ENCODE data around the gene CCDC116. TPM values are rescaled to one million over a fixed set of nuclear protein-coding genes. Genes with fewer than 3 reads are reported as not detected.

Gene CCDC116
- total and polyA plus RNA-seq, 2 experiments from 2014 or later: 0.14 TPM; not detected in 1

- Mint-ChIP-seq H3K27me3 (ENCODE audit: insufficient read depth, low read depth, poor library complexity) (peaks cover 19% of the 10 kb centered on the region), H3K4me3 (no peak overlapping the region), H3K9me3 (peaks cover 5% of the 10 kb centered on the region; the same call in 1 of the 3 replicates), H3K36me3 (ENCODE audit: low read depth) (no peaks in the 10 kb centered on the region), H3K27ac (no peak overlapping the region), H3K4me1 (no peaks in the 10 kb centered on the region)
- TF ChIP-seq EZH2 (IDR thresholded peaks at IDR 0.05; ENCODE audit: low read depth, unreplicated experiment): no peak
- TF ChIP-seq ETS1 (IDR thresholded peaks at IDR 0.05): no peak
- no peak for TF ChIP-seq NANOG (IDR thresholded peaks at IDR 0.05; ENCODE audit: borderline replicate concordance)
- TF ChIP-seq ZNF462 (CRISPR knock-in tag; IDR thresholded peaks at IDR 0.05): no peak
- TF ChIP-seq, protein P1, sequence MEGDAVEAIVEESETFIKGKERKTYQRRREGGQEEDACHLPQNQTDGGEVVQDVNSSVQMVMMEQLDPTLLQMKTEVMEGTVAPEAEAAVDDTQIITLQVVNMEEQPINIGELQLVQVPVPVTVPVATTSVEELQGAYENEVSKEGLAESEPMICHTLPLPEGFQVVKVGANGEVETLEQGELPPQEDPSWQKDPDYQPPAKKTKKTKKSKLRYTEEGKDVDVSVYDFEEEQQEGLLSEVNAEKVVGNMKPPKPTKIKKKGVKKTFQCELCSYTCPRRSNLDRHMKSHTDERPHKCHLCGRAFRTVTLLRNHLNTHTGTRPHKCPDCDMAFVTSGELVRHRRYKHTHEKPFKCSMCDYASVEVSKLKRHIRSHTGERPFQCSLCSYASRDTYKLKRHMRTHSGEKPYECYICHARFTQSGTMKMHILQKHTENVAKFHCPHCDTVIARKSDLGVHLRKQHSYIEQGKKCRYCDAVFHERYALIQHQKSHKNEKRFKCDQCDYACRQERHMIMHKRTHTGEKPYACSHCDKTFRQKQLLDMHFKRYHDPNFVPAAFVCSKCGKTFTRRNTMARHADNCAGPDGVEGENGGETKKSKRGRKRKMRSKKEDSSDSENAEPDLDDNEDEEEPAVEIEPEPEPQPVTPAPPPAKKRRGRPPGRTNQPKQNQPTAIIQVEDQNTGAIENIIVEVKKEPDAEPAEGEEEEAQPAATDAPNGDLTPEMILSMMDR (conservative IDR thresholded peaks at IDR 0.05; ENCODE audit: low read depth in 2 of 2): no peak
- TF ChIP-seq EZH2phosphoT487 (IDR thresholded peaks at IDR 0.05; ENCODE audit: unreplicated experiment): no peak
- TF ChIP-seq ZNF114 (CRISPR knock-in tag; IDR thresholded peaks at IDR 0.05): no peak
- no peak for TF ChIP-seq ZNF331 (CRISPR knock-in tag; IDR thresholded peaks at IDR 0.05; ENCODE audit: low read depth)
- TF ChIP-seq STAT1 (IDR thresholded peaks at IDR 0.05; ENCODE audit: unreplicated experiment): no peak
- no peak for TF ChIP-seq POLR2AphosphoS5 (IDR thresholded peaks at IDR 0.05; ENCODE audit: low read depth)
- no peak for TF ChIP-seq REST (IDR thresholded peaks at IDR 0.05; ENCODE audit: unreplicated experiment)
- Histone ChIP-seq H3K27me3 (ENCODE audit: insufficient read depth) (no peaks in the 10 kb centered on the region), H2AFZ (no peak overlapping the region), H3K36me3 (ENCODE audit: insufficient read depth) (no peaks in the 10 kb centered on the region), H3K79me2 (replicated peaks; ENCODE audit: insufficient read depth) (no peaks in the 10 kb centered on the region), H3K4me3 (no peak overlapping the region), H3F3A (replicated peaks; ENCODE audit: low read depth) (no peaks in the 10 kb centered on the region), H3K4me2 (no peak overlapping the region), H3K4me1 (ENCODE audit: insufficient read depth) (no peaks in the 10 kb centered on the region), H3K27ac (ENCODE audit: low read depth) (no peak overlapping the region), H4K20me1 (replicated peaks; ENCODE audit: insufficient read depth) (no peaks in the 10 kb centered on the region), H3K9me2 (ENCODE audit: insufficient read depth) (no peaks in the 10 kb centered on the region)
- DNase-seq (ENCODE audit: low spot score): no peak
- no peak for ATAC-seq
These were observed 2.3 kb downstream of the CCDC116 start for GRCh38 chr22:21634844-21635243.

All from GM23338 (cell line).